GM23338 (cell line): ENCODE measurements around the gene CD48.

Experiments used
- CTCF ChIP-seq, 2 experiments: fragments of 200-600 bp in 1 of 2; sonication (generic) in 1 of 2; conservative IDR thresholded peaks; 2 replicates each; pipeline versions ENCODE4 v1.5.1 to v1.6.1; 2016 to 2017; ENCODE audit warnings: antibody characterized with exemption in 2 of 2, low read depth in 2 of 2, mild to moderate bottlenecking in 2 of 2, moderate library complexity in 1 of 2
- REST ChIP-seq: IDR thresholded peaks from one replicate; pipeline ENCODE4 v1.6.1; 2018; ENCODE audit warnings: antibody characterized with exemption; ENCODE audit not compliant: unreplicated experiment

DNA sequence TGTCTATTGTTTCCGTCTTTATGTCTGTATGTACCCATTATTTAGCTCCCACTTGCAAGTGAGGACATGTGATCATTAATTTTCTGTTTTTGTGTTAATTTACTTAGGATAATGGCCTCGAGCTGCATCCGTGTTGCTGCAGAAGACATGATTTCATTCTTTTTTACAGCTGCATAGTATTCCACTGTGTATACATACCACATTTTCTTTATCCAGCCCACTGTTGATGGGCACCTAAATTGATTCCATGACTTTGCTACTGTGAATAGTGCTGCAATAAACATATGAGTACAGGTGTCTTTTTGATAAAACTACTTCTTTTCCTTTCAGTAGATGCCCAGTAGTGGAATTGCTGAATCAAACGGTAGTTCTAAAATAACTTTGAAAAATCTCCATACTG is 52.1 kb downstream of the CD48 start:
- TF ChIP-seq CTCF (conservative IDR thresholded peaks at IDR 0.05; ENCODE audit: low read depth in 2 of 2), result no peak
- TF ChIP-seq REST, result no peak
